ENCODE measurements around the gene DUOX1. TPM values are rescaled to one million over a fixed set of nuclear protein-coding genes. Genes with fewer than 3 reads are reported as not detected.

The DUOX1 gene
- total and polyA plus RNA-seq, 9 of the 15 experiments (the other 6 are each of a cell fraction or from before 2014, with no cell fraction given): 0.01 to 0.22 (median 0.01) TPM; not detected in 6

- TF ChIP-seq CREB3 (tag; conservative IDR thresholded peaks at IDR 0.05; ENCODE audit: low read depth) (no peak), ZFP36 (IDR thresholded peaks at IDR 0.05; ENCODE audit: low read depth, low read length, partially characterized antibody) (peak; percentile 39), KAT7 (CRISPR knock-in tag; IDR thresholded peaks at IDR 0.05; ENCODE audit: borderline replicate concordance) (peak; percentile 90; the same call in 1 of the 2 replicates), RHOXF2B (CRISPR knock-in tag; conservative IDR thresholded peaks at IDR 0.05) (no peak), TAF1 (IDR thresholded peaks at IDR 0.05; ENCODE audit: control insufficient read depth, extremely low read depth, insufficient read depth, low read length, severe bottlenecking) (no peak), BRD4 (IDR thresholded peaks at IDR 0.05) (peak; percentile 90), SETDB1 (IDR thresholded peaks at IDR 0.05; ENCODE audit: low read length) (no peak), MTA2 (IDR thresholded peaks at IDR 0.05; ENCODE audit: low read depth) (0 out of 2 replicates have a peak, but pooled peaks have one; percentile 8), ZNF668 (CRISPR knock-in tag; IDR thresholded peaks at IDR 0.05) (no peak), EP300 (IDR thresholded peaks at IDR 0.05; ENCODE audit: low read length) (peak; percentile 71), ELF1 (tag; IDR thresholded peaks at IDR 0.05) (peak; percentile 76; the same call in 1 of the 2 replicates), CHD4 (IDR thresholded peaks at IDR 0.05; ENCODE audit: insufficient read depth, insufficient replicate concordance, low read depth, low read length, poor library complexity, severe bottlenecking) (no peak), PHB (CRISPR knock-in tag; IDR thresholded peaks at IDR 0.05) (no peak), CBFA2T2 (conservative IDR thresholded peaks at IDR 0.05) (no peak; the same call in 1 of the 2 replicates), RBM39 (optimal IDR thresholded peaks at IDR 0.05; ENCODE audit: low read depth, low read length) (peak; percentile 46), NFIC (IDR thresholded peaks at IDR 0.05) (peak; percentile 85), FOXA3 (CRISPR knock-in tag; conservative IDR thresholded peaks at IDR 0.05 in 1 of 2, IDR thresholded peaks at IDR 0.05 in 1 of 2) (peak; percentile 66 to 85), ATF1 (CRISPR knock-in tag; IDR thresholded peaks at IDR 0.05) (no peak), ATF1 (tag; IDR thresholded peaks at IDR 0.05) (peak; percentile 95), NR4A1 (CRISPR knock-in tag; IDR thresholded peaks at IDR 0.05) (0 out of 2 replicates have a peak, but pooled peaks have one; percentile 16), NR4A1 (tag; IDR thresholded peaks at IDR 0.05) (0 out of 2 replicates have a peak, but pooled peaks have one; percentile 29), ZNF766 (CRISPR knock-in tag; conservative IDR thresholded peaks at IDR 0.05) (peak; percentile 53; the same call in 1 of the 2 replicates)
- TF ChIP-seq, protein P1, sequence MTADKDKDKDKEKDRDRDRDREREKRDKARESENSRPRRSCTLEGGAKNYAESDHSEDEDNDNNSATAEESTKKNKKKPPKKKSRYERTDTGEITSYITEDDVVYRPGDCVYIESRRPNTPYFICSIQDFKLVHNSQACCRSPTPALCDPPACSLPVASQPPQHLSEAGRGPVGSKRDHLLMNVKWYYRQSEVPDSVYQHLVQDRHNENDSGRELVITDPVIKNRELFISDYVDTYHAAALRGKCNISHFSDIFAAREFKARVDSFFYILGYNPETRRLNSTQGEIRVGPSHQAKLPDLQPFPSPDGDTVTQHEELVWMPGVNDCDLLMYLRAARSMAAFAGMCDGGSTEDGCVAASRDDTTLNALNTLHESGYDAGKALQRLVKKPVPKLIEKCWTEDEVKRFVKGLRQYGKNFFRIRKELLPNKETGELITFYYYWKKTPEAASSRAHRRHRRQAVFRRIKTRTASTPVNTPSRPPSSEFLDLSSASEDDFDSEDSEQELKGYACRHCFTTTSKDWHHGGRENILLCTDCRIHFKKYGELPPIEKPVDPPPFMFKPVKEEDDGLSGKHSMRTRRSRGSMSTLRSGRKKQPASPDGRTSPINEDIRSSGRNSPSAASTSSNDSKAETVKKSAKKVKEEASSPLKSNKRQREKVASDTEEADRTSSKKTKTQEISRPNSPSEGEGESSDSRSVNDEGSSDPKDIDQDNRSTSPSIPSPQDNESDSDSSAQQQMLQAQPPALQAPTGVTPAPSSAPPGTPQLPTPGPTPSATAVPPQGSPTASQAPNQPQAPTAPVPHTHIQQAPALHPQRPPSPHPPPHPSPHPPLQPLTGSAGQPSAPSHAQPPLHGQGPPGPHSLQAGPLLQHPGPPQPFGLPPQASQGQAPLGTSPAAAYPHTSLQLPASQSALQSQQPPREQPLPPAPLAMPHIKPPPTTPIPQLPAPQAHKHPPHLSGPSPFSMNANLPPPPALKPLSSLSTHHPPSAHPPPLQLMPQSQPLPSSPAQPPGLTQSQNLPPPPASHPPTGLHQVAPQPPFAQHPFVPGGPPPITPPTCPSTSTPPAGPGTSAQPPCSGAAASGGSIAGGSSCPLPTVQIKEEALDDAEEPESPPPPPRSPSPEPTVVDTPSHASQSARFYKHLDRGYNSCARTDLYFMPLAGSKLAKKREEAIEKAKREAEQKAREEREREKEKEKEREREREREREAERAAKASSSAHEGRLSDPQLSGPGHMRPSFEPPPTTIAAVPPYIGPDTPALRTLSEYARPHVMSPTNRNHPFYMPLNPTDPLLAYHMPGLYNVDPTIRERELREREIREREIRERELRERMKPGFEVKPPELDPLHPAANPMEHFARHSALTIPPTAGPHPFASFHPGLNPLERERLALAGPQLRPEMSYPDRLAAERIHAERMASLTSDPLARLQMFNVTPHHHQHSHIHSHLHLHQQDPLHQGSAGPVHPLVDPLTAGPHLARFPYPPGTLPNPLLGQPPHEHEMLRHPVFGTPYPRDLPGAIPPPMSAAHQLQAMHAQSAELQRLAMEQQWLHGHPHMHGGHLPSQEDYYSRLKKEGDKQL (CRISPR knock-in tag; IDR thresholded peaks at IDR 0.05; ENCODE audit: borderline replicate concordance): no peak
These were observed 70.4 kb downstream of the DUOX1 start (continued) for GRCh38 chr15:45200001-45200798.
